ENCODE data around the gene GPATCH2.

The GPATCH2 gene

GRCh38 chr1:217577336-217577735 lies 53.6 kb downstream of the GPATCH2 start:
- no peak for DNase-seq (ENCODE audit: low read depth in 2 of 2)

GRCh38 chr1:217574265-217574949 lies 56.5 kb downstream of the GPATCH2 start:
- DNase-seq (ENCODE audit: low read depth in 2 of 2) = no peak

DNA sequence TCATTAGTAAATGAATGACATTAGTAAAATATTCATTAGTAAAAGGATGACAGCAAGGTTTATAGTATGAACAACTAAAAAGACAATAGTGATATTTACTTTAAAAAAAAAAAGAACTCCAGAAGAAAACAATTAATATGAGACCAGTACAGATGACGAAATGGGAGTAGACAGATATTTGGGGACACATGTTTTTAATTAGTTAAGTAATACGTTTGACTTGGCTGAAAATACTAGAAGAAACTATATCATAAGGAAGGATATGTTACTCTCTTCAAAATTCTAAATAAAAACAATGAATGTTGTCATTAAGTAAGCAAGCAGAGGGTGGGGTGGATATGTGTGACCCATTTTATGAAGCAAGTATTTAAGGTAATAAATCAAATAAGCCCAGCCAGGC lies 61.9 kb downstream of the GPATCH2 start:
- no peak for DNase-seq (ENCODE audit: low read depth in 2 of 2)

- no peak for DNase-seq (ENCODE audit: low read depth in 2 of 2)
Measured at GRCh38 chr1:217568200-217568599, 62.7 kb downstream of the GPATCH2 start.

- DNase-seq (ENCODE audit: low read depth in 2 of 2) = no peak
Measured at GRCh38 chr1:217564833-217565232, 66.1 kb downstream of the GPATCH2 start.

- DNase-seq (ENCODE audit: low read depth in 2 of 2) = no peak
Measured at GRCh38 chr1:217564207-217564606, 66.7 kb downstream of the GPATCH2 start.

DNA sequence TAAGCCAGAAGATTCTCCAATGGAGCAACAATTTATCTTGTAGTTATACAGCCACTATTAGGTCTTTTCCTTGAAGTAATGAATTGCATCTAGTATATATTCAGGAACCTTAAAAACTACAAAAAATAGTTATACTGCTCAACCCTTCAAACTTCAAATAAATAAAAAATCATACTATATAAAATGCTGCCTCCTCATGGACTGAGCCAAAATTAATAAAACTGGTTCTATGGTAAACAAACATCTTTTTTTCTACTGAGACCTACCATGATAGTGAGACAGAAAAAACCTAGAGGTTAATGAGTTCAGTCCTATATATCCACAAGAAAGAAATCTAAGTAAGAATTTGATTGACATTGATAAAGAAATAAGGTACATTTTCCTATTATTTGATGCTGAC lies 67.7 kb downstream of the GPATCH2 start:
- no peak for DNase-seq (ENCODE audit: low read depth in 2 of 2)

- no peak for DNase-seq (ENCODE audit: low read depth in 2 of 2)
Measured at GRCh38 chr1:217562229-217562878, 68.5 kb downstream of the GPATCH2 start.

DNA sequence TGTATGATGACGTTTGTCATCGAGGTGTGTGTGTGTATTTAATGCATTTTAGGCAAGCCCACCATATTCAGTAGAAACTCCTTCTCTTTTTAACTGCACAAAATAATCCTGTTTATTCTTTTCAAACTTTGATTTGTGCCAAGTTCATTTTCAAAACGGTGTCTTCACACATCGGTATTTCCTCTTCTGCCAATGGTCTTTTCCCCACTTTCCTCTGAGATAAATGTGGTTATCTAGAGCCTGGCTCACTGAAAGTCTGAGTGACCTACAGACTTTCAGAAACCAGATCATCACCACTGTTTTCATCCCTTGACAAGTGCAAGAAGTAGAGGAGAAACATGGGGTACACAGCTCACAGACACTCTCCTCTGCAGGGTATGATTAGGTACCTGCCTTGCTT lies 69.4 kb downstream of the GPATCH2 start:
- no peak for DNase-seq (ENCODE audit: low read depth in 2 of 2)

DNA sequence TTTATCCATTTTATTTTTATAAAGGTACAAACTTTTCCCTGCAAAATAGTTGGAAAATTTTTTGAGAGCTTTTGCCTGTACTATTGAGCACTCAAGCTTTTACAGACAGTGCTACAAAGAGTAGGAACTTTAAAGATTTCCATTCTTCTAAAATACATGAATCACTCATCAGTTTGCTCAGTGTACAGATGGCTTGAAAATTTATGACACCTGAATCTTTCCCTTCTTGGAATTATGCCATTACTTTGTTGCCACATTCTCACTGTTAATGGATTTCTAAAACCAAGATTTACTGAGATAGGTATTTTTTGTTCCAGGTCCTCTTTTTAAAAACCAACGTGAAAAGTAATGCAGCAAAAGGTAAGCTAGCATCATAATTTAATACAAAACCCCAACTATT lies 76.0 kb downstream of the GPATCH2 start:
- no peak for DNase-seq (ENCODE audit: low read depth in 2 of 2)

GRCh38 chr1:217553949-217554509 lies 76.9 kb downstream of the GPATCH2 start:
- DNase-seq (ENCODE audit: low read depth in 2 of 2) = no peak

GRCh38 chr1:217552339-217552951 lies 78.4 kb downstream of the GPATCH2 start:
- DNase-seq (ENCODE audit: low read depth in 2 of 2) = no peak

- no peak for DNase-seq (ENCODE audit: low read depth in 2 of 2)
Measured at GRCh38 chr1:217542837-217543236, 88.1 kb downstream of the GPATCH2 start.

GRCh38 chr1:217542136-217542777 lies 88.6 kb downstream of the GPATCH2 start:
- no peak for DNase-seq (ENCODE audit: low read depth in 2 of 2)

DNA sequence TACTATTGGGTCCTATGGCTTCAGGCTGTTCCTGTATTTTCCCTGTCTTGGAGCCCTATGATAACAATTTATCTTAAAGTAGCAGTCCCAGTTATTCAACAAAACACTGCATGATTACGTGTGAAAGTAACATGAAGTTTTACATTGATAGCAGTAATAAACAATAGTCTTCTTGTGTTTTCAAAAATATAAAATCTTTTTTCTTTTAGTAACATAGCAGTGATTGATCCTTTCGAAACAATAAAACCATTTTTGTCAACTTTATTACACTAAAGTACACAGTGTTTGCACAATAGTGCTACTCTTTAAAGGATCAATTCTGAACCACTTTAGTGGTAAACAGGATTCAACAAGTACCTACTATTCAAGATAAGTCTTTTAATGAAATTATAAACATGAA lies 90.6 kb downstream of the GPATCH2 start:
- no peak for DNase-seq (ENCODE audit: low read depth in 2 of 2)

DNA sequence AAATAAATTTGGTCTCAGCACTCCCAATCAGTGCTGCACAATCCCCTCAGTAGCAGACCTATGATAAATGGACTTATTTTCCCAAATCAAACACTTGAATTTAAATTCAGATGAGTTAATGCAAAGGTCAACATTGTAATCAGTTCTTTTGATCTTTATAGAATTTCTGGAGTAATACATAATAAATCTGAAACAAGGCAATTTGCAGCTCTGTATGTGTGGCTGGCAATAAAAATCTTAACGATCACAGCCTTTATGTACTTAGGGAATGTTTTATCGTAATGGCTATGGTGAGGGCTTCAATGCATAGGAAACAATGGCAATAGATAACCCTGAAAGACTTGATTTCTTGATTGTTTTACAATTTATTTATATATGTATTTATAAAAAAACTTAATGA lies 91.4 kb downstream of the GPATCH2 start:
- no peak for DNase-seq (ENCODE audit: low read depth in 2 of 2)

DNA sequence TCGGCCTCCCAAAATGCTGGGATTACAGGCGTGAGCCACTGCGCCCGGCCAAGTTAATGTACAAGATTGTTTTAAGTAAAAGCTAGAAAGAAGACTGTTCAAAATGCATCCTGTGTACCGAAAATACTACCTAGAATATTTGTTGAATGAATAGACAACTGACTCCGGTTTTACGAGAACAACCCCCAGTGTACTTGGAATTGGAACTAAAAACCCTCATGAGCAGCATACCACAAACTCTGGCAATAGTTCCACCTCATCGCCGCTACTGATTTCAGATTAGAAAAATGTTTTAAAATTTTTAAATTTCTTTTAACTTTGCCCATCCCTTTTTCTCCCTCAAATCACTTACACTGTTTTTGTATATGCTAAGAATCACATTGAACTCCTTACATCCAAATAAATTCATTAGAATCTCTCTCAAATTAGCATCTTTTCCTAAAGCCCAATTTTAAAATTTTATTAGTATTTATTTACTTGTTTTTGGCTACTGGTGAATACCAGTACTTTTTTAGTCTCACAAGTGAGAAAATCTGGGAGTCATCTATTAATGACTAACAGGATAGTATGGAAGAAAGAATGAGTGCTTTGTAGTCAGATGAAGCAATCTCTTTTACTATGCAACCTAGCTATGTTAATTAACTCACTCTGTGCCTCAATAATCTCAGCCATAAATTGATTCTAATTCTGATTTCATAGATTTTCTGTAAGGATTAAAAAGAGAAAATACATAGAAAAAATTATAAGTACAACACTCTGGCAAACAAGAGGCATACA lies 95.1 kb downstream of the GPATCH2 start:
- no peak for DNase-seq (ENCODE audit: low read depth in 2 of 2)

GRCh38 chr1:217534566-217534965 lies 96.3 kb downstream of the GPATCH2 start:
- no peak for DNase-seq (ENCODE audit: low read depth in 2 of 2)

- no peak for DNase-seq (ENCODE audit: low read depth in 2 of 2)
Measured at GRCh38 chr1:217528271-217528670, 102.6 kb downstream of the GPATCH2 start.

DNA sequence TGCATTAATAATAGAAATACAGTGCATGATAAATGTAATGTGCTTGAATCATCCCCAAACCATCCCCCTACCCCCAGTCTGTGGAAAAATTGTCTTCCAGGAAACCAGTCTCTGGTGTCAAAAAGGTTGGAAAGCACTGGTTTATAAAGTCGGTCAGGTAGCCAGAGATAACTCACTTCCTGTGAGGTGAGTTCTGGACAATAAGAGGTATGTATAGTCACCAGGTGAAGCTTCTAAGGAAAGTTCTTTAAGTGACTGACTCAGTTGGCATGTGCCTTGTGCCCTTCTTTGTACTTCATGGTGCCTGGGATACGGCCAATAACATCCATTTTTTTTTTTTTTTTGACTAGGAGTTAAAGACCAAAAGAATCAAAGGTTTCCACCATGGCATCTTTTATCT lies 103.7 kb downstream of the GPATCH2 start:
- no peak for DNase-seq (ENCODE audit: low read depth in 2 of 2)

DNA sequence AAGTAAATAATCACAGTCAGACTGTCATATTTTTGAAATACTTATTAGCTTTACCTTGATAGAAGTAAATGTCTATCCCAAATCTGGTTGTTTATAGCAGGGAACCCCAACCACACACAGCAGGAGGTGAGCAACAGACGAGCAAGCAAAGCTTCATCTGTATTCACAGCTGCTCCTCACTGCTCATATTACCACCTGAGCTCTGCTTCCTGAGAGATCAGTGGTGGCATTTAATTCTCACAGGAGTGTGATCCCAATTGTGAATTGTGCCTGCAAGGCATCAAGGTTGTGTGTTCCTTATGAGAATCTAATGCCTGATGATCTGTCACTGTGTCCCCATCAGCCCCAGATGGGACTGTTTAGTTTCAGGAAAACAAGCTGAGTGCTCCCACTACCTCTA lies 104.3 kb downstream of the GPATCH2 start:
- DNase-seq (ENCODE audit: low read depth in 2 of 2) = no peak
